ENCODE measurements around the gene BPIFA3.

BPIFA3 gene

GRCh38 chr20:33272155-33272873 lies 55.2 kb downstream of the BPIFA3 start:
- peak; percentile 19 for DNase-seq

- peak; percentile 52 for DNase-seq
Measured at GRCh38 chr20:33273117-33273851, 56.1 kb downstream of the BPIFA3 start.

GRCh38 chr20:33275215-33275614 lies 58.1 kb downstream of the BPIFA3 start:
- no peak for DNase-seq

GRCh38 chr20:33275871-33276270 lies 58.7 kb downstream of the BPIFA3 start:
- no peak for DNase-seq

GRCh38 chr20:33276303-33277113 lies 59.4 kb downstream of the BPIFA3 start:
- peak; percentile 47 for DNase-seq

Measured in activated CD8-positive, alpha-beta memory T cell treated with anti-CD3 and anti-CD28 coated beads for 24 hours (primary cell).